Measurements from ENCODE around the gene RNF181. TPM values are rescaled to one million over a fixed set of nuclear protein-coding genes. Genes with fewer than 3 reads are reported as not detected.

The RNF181 gene
- polyA plus RNA-seq, 1 of the 3 experiments (the other 2 are of a cell fraction), result 312 TPM

DNA sequence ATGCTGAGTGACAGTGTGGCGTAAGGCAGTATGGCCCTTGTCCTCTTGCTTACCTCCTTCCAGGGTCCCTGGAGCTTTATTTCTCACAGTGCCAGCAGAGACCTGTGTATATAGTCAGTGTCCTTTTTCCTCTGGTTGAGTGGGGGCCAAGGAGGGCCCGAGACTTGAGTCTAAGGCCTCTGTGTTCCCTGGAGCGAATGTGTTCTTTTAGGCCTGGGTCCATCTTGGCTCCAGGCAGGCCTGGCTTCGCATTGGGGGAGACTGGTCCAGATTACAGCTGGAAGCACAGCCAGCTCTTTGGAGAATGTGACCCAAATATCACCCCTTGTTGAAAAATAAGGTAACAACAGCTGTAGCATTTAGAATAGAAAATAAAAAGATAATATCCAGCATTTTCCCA is 6.4 kb upstream of the RNF181 start:
- WGBS (ENCODE audit: low lambda C conversion rate), result 88% methylated on average over 4 of the region's 4 CpGs
- Histone ChIP-seq H3K4me3 (ENCODE audit: low read depth in 2 of 2, low read length in 1 of 2) (no peak overlapping the region), H2AFZ (ENCODE audit: low read depth) (no peak overlapping the region), H3K36me3 (replicated peaks in 1 of 2; ENCODE audit: control insufficient read depth in 1 of 2, insufficient read depth in 2 of 2, low read length in 1 of 2) (no peaks in the 10 kb centered on the region), H3K9ac (no peak overlapping the region), H3K27me3 (ENCODE audit: insufficient read depth) (no peaks in the 10 kb centered on the region), H3K4me1 (ENCODE audit: control insufficient read depth in 1 of 2, insufficient read depth in 2 of 2, low read depth in 1 of 2, low read length in 1 of 2) (peaks cover 10 to 11% of the 10 kb centered on the region in 2 experiments; a peak in 2 of 4 replicates), H3K79me2 (ENCODE audit: insufficient read depth) (no peaks in the 10 kb centered on the region), H3K9me3 (no peaks in the 10 kb centered on the region), H3F3A (replicated peaks; ENCODE audit: insufficient read depth) (no peaks in the 10 kb centered on the region), H3K4me2 (no peak overlapping the region), H4K20me1 (ENCODE audit: insufficient read depth) (no peaks in the 10 kb centered on the region), H3K9me2 (no peaks in the 10 kb centered on the region), H3K27ac (ENCODE audit: low read depth in 2 of 2, low read length in 1 of 2) (no peak overlapping the region)
- ChIA-PET POLR2A (no interaction called here), CTCF (interaction anchor here (1.3 kb wide), 1 partner anchor 21 kb away, joined by 3 read pairs; no protein-coding TSS in a partner anchor)
- no peak for DNase-seq
- no peak for TF ChIP-seq ELF1 (IDR thresholded peaks at IDR 0.05)
- TF ChIP-seq, protein P1, sequence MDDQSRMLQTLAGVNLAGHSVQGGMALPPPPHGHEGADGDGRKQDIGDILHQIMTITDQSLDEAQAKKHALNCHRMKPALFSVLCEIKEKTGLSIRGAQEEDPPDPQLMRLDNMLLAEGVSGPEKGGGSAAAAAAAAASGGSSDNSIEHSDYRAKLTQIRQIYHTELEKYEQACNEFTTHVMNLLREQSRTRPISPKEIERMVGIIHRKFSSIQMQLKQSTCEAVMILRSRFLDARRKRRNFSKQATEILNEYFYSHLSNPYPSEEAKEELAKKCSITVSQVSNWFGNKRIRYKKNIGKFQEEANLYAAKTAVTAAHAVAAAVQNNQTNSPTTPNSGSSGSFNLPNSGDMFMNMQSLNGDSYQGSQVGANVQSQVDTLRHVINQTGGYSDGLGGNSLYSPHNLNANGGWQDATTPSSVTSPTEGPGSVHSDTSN (IDR thresholded peaks at IDR 0.05), result no peak
- no peak for TF ChIP-seq FOXM1 (IDR thresholded peaks at IDR 0.05; ENCODE audit: low read depth)

DNA sequence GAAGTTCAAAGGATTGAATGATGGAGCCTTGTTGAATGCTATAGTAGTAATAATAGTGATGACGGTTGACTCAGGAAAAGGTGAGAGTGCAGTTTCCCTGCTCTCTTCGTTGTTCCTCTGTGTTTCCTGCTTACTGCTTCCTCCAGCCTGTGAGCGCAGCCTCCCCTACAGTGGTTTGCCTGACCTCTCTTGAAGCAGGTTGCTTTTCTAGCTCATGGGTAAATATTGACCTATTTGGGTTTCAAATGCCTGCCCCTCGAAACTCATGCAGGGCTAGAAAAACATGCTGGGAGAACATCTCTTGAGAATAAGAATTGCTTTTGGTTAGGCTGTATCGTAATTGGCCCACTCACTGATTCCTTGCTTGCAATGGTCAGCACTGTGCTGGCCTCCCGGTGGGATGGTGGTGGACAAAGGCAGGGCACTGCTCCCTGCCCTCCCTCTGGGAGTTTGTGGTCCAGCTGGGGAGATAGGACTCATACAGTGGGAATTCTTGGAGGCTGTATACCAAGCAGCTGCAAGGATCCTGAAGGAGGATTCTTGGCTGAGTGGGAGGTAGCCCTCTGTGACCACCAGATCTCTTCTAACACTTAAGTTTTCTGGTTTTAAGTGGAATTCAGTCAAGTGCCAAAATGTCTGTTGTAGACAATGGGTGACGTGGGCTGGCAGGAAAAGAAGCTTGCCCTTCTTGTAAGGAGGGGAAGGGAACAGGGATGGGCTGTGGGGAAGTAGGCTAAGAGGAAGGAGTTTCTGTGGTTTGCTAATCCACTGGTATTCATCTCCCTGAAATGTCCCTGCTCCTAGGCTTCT is 5.4 kb upstream of the RNF181 start:
- ChIA-PET CTCF (interaction anchor here (1.3 kb wide), 1 partner anchor 22 kb away, joined by 3 read pairs; no protein-coding TSS in a partner anchor), POLR2A (no interaction called here)
- no peaks in the 10 kb centered on the region for H3F3A ChIP-seq (replicated peaks; ENCODE audit: insufficient read depth)
- no peaks in the 10 kb centered on the region for H3K79me2 ChIP-seq (ENCODE audit: insufficient read depth)
- H4K20me1 ChIP-seq (ENCODE audit: insufficient read depth), result no peaks in the 10 kb centered on the region
- TF ChIP-seq, protein P2, sequence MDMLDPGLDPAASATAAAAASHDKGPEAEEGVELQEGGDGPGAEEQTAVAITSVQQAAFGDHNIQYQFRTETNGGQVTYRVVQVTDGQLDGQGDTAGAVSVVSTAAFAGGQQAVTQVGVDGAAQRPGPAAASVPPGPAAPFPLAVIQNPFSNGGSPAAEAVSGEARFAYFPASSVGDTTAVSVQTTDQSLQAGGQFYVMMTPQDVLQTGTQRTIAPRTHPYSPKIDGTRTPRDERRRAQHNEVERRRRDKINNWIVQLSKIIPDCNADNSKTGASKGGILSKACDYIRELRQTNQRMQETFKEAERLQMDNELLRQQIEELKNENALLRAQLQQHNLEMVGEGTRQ (IDR thresholded peaks at IDR 0.05; ENCODE audit: borderline replicate concordance, low read depth, low read length), result no peak
- TF ChIP-seq RCOR1 (IDR thresholded peaks at IDR 0.05; ENCODE audit: low read length) (no peak), MEF2A (IDR thresholded peaks at IDR 0.05; ENCODE audit: borderline replicate concordance, low read depth) (no peak), GABPA (IDR thresholded peaks at IDR 0.05; ENCODE audit: low read depth) (no peak), FOXJ3 (CRISPR knock-in tag; IDR thresholded peaks at IDR 0.05) (no peak)
- TF ChIP-seq, protein P3, sequence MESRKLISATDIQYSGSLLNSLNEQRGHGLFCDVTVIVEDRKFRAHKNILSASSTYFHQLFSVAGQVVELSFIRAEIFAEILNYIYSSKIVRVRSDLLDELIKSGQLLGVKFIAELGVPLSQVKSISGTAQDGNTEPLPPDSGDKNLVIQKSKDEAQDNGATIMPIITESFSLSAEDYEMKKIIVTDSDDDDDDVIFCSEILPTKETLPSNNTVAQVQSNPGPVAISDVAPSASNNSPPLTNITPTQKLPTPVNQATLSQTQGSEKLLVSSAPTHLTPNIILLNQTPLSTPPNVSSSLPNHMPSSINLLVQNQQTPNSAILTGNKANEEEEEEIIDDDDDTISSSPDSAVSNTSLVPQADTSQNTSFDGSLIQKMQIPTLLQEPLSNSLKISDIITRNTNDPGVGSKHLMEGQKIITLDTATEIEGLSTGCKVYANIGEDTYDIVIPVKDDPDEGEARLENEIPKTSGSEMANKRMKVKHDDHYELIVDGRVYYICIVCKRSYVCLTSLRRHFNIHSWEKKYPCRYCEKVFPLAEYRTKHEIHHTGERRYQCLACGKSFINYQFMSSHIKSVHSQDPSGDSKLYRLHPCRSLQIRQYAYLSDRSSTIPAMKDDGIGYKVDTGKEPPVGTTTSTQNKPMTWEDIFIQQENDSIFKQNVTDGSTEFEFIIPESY (IDR thresholded peaks at IDR 0.05; ENCODE audit: borderline replicate concordance, low read depth), result no peak
- TF ChIP-seq, protein P1 (IDR thresholded peaks at IDR 0.05), result no peak
- TF ChIP-seq, protein P4, sequence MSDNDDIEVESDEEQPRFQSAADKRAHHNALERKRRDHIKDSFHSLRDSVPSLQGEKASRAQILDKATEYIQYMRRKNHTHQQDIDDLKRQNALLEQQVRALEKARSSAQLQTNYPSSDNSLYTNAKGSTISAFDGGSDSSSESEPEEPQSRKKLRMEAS (IDR thresholded peaks at IDR 0.05; ENCODE audit: low read depth), result no peak
- DNase-seq, result no peak
- no peak overlapping the region for H3K9ac ChIP-seq
- H3K9me2 ChIP-seq, result no peaks in the 10 kb centered on the region
- peak overlapping the region in 1 of 2 experiments; percentile 13; a peak in 1 of 4 replicates for H3K27ac ChIP-seq (ENCODE audit: low read depth in 2 of 2, low read length in 1 of 2)
- peaks cover 6 to 11% of the 10 kb centered on the region in 2 experiments; a peak in 2 of 4 replicates for H3K4me1 ChIP-seq (ENCODE audit: control insufficient read depth in 1 of 2, insufficient read depth in 2 of 2, low read depth in 1 of 2, low read length in 1 of 2)
- no peak overlapping the region; the same call in 1 of the 2 replicates for H2AFZ ChIP-seq (ENCODE audit: low read depth)
- no peak overlapping the region for H3K4me2 ChIP-seq
- 65% methylated on average over 7 of the region's 7 CpGs for WGBS (ENCODE audit: low lambda C conversion rate)
- H3K36me3 ChIP-seq (replicated peaks in 1 of 2; ENCODE audit: control insufficient read depth in 1 of 2, insufficient read depth in 2 of 2, low read length in 1 of 2), result no peaks in the 10 kb centered on the region
- H3K27me3 ChIP-seq (ENCODE audit: insufficient read depth), result no peaks in the 10 kb centered on the region
- H3K4me3 ChIP-seq (ENCODE audit: low read depth in 2 of 2, low read length in 1 of 2), result no peak overlapping the region
- no peaks in the 10 kb centered on the region for H3K9me3 ChIP-seq
